Subcutaneous abdominal adipose tissue (tissue), 5 donors: Measurements from ENCODE around the gene CIROP.
A peak's percentile ranks its signal among the peaks of the same experiment; 100 is the strongest.

Experiments
- H3K27ac ChIP-seq: one replicate; pipeline ENCODE4 v1.7.0; 2013; ENCODE audit warnings: low read depth, mild to moderate bottlenecking, inconsistent platforms, low read length, moderate library complexity
- H3K27me3 ChIP-seq, 5 donors: one replicate each; pipeline ENCODE4 v1.7.0; 2013; ENCODE audit warnings: low read length in 5 of 5, inconsistent platforms in 1 of 5; ENCODE audit not compliant: control insufficient read depth in 5 of 5, insufficient read depth in 4 of 5
- H3K36me3 ChIP-seq, 5 donors: one replicate each; pipeline ENCODE4 v1.7.0; 2013; ENCODE audit warnings: low read length in 5 of 5; ENCODE audit not compliant: control insufficient read depth in 5 of 5, insufficient read depth in 5 of 5
- H3K4me1 ChIP-seq, 5 donors: one replicate each; pipeline ENCODE4 v1.7.0; 2013; ENCODE audit warnings: low read length in 5 of 5, mild to moderate bottlenecking in 3 of 5, moderate library complexity in 1 of 5; ENCODE audit not compliant: control insufficient read depth in 5 of 5, insufficient read depth in 5 of 5
- H3K4me3 ChIP-seq, 5 donors: one replicate each; pipeline ENCODE4 v1.7.0; 2013; ENCODE audit warnings: low read length in 5 of 5, low read depth in 1 of 5
- H3K9ac ChIP-seq, 5 donors: one replicate each; pipeline ENCODE4 v1.7.0; 2013; ENCODE audit warnings: low read length in 5 of 5, mild to moderate bottlenecking in 4 of 5, moderate library complexity in 3 of 5
- H3K9me3 ChIP-seq, 5 donors: one replicate each; pipeline ENCODE4 v1.7.0; 2013; ENCODE audit warnings: low read length in 5 of 5; ENCODE audit not compliant: control insufficient read depth in 5 of 5
- donor health status: healthy.
- donor health status: healthy.
- donor health status: healthy.
- donor health status: healthy.
- donor health status: healthy.

The CIROP gene

DNA sequence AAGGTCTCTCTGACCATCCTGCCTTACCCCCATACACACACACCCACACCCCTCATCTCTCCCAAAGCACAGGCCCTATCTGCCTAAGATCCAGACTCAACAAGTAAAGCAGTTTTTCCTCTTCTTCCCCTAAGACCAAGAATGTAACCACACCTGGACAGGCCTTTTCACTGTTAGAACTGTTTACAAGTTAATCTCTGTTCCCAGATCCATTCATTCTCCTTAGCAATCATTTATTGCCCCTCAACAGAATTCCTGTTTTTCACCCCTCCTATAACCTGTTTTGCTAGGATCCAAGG, 1.9 kb upstream of the CIROP start:
- Histone ChIP-seq H3K9me3 (no peaks in the 10 kb centered on the region), H3K36me3 (no peaks in the 10 kb centered on the region), H3K9ac (no peak overlapping the region), H3K4me3 (no peak overlapping the region), H3K4me1 (peaks cover 1 to 13% (median 7%) of the 10 kb centered on the region in 5 donors), H3K27ac (no peak overlapping the region), H3K27me3 (peaks cover 0 to 6% (median 3%) of the 10 kb centered on the region in 5 donors)

DNA sequence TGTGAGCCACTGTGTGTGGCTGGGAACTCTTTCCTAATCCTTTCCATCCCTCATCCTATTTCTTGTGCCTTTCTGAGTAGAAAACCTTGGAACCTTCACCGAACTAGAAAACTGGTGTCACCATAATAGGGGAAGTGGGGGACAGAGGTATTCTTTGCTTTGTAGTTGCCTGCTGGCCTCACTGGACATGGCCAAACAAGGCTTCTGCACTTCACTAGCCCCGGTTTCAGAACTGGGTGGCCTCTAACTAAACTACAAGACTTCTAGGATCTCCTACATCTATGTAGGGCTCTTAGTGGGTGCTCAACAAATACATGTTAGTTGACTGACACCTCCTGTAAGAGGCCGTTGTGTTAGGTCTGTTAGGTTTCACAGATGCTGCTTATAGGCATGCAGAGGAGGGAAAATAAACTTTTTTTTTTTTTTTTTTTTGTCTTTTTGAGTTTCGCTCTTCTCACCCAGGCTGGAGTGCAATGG, 597 bp upstream of the CIROP start:
- Histone ChIP-seq H3K27me3 (no peaks in the 10 kb centered on the region), H3K36me3 (no peaks in the 10 kb centered on the region), H3K4me3 (no peak overlapping the region), H3K27ac (no peak overlapping the region), H3K9me3 (no peaks in the 10 kb centered on the region), H3K9ac (no peak overlapping the region), H3K4me1 (peaks cover 0 to 13% (median 7%) of the 10 kb centered on the region in 5 donors)

DNA sequence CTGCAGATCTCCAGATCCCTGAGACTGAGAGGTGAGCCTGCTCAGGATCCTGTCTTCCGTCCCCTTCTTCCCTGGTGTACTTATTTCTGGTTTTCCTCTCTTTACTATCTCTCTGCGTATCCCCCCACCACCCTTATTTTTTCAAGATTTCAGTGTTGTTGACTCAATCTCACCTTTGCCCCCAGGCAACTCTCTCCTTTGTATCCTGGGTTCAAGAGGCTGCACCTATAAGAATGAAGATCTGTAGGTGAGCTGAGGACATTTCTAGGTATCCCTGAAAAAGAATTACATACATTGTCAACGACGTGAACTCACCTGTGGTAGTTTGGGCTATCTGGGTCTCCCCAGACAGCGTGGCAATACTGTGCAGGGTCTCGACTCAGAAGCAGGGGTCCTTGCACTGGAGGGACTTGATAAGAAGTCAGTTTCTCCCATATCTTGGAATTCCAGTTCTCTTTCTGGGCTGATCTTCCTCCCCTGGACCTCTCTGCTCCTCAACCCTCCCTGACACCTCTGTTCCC, 659 bp downstream of the CIROP start:
- no peaks in the 10 kb centered on the region for H3K27me3 ChIP-seq
- no peak overlapping the region for H3K27ac ChIP-seq
- H3K4me1 ChIP-seq: peaks cover 0 to 13% (median 7%) of the 10 kb centered on the region in 5 donors
- peaks cover 0 to 6% (median 2%) of the 10 kb centered on the region in 5 donors for H3K36me3 ChIP-seq
- no peak overlapping the region for H3K4me3 ChIP-seq
- no peak overlapping the region for H3K9ac ChIP-seq
- no peaks in the 10 kb centered on the region for H3K9me3 ChIP-seq

DNA sequence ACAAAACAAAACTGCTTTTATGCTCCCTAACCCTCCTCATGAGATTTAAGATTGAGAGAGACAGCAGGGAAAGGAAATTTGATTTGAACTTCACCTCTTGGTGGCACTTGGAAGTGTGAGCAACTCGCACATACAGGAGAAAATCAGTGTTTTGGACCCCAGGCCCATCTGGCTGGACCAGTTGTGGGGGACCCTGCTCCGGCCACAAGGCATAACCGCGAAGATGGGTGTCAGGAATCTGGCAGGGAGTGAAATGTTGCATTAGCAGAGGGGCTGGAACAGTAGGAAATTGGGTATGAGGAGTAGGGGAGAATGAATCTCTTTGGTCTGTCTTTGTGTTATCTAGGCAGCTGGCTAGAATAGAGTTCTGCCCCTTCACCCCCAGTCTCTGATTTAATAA, 1.2 kb downstream of the CIROP start:
- H3K9me3 ChIP-seq: no peaks in the 10 kb centered on the region
- peaks cover 0 to 13% (median 7%) of the 10 kb centered on the region in 5 donors for H3K4me1 ChIP-seq
- H3K9ac ChIP-seq: no peak overlapping the region
- H3K27me3 ChIP-seq: no peaks in the 10 kb centered on the region
- H3K36me3 ChIP-seq: peaks cover under 1 to 11% (median 4%) of the 10 kb centered on the region in 5 donors
- no peak overlapping the region for H3K27ac ChIP-seq
- no peak overlapping the region for H3K4me3 ChIP-seq

DNA sequence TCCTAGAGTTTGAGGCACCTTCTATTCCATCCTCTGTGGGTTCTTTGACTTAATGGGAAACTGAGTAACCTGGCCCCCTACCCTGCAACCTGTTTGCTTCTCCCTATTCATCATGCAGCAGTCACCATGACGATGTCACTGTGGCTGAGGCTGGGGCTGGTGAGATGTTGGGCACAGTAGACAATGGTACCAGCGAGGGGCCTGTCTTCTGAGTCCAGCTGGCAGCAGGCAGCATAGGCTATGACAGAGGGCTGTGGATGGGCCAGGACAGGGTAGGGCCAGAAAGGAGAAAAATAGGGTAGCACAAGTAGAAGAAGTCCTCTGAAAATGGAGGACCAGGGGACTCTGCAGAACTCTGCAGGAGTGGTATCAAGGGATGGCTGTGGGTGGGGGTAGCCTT, 2.0 kb downstream of the CIROP start:
- Histone ChIP-seq H3K27me3 (no peaks in the 10 kb centered on the region), H3K9ac (no peak overlapping the region), H3K36me3 (peaks cover 8 to 18% (median 10%) of the 10 kb centered on the region in 5 donors), H3K9me3 (no peaks in the 10 kb centered on the region), H3K4me1 (peaks cover under 1 to 17% (median 12%) of the 10 kb centered on the region in 5 donors), H3K4me3 (no peak overlapping the region), H3K27ac (no peak overlapping the region)

DNA sequence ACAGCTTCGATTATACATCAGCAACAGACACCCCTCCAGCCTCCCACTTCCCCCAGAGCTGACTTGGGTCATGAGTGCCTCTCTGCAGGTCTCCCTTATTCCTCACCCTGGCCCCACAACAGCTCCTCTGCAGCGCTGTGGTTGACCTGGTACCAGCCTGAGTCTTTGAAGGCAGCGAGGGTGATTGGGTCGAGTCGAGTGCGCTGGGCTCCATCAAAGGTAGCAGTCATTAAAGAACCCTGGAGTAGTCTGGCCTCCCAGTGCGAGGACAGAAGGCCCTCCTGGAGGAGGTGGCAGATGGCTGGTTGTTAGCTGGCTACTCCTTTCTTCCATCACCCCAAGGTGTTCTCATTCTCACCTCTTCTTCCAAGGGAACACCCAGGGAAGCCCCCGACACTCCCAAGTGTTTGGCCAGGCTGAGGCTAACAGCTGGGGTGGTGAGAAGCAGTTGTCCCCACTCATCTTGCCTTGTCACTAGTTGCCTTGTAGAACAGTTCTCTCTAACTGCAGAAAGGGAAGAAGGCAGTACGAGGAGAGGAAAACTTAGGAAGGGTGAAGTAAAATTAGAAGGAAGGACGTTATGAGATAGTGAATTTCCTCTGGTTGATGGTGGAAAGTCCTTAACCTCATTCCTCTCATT, 2.7 kb downstream of the CIROP start:
- Histone ChIP-seq H3K4me3 (no peak overlapping the region), H3K9me3 (no peaks in the 10 kb centered on the region), H3K9ac (no peak overlapping the region), H3K36me3 (peaks cover 8 to 22% (median 14%) of the 10 kb centered on the region in 5 donors), H3K27ac (no peak overlapping the region), H3K27me3 (no peaks in the 10 kb centered on the region), H3K4me1 (peaks cover 4 to 24% (median 18%) of the 10 kb centered on the region in 5 donors)

DNA sequence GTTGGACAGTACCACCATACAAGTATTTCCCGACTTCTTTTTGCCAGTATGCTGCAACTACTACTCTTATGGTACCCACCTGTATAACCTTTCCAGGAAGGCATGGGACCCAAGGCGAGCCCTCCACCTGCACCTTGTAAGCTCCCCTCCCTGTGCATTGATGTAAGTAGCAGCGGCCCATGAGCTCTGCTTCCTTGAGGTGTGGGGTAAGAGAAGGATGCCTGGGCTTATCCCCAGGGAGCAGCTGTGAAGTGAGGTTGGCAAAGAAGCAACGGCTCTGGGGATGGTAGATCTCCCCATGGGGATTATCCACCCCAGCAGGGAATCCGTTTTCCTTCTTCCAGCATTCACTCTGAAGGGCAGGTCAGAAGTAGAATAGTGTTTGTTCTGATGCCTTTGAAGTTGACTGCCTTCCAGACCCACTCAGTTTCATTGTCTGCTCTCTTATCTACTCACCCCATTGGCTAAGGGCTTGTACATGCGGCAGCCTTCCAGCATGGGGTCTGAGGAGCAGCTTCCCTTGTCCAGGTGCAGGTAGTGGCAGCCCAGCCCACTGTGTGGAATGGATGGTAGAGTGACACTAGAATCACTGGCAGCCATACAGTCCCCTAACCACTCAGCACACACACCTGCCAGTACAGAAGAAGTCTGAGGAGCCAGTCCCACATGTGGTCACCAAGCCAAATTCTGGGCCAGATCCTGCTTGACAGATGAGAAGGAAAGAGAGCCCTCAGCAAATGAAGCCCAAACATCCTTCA, 3.4 kb downstream of the CIROP start:
- no peaks in the 10 kb centered on the region for H3K27me3 ChIP-seq
- peaks cover 8 to 22% (median 14%) of the 10 kb centered on the region in 5 donors for H3K36me3 ChIP-seq
- H3K4me1 ChIP-seq: peaks cover 4 to 31% (median 25%) of the 10 kb centered on the region in 5 donors
- no peak overlapping the region for H3K27ac ChIP-seq
- no peaks in the 10 kb centered on the region for H3K9me3 ChIP-seq
- no peak overlapping the region for H3K4me3 ChIP-seq
- H3K9ac ChIP-seq: no peak overlapping the region

DNA sequence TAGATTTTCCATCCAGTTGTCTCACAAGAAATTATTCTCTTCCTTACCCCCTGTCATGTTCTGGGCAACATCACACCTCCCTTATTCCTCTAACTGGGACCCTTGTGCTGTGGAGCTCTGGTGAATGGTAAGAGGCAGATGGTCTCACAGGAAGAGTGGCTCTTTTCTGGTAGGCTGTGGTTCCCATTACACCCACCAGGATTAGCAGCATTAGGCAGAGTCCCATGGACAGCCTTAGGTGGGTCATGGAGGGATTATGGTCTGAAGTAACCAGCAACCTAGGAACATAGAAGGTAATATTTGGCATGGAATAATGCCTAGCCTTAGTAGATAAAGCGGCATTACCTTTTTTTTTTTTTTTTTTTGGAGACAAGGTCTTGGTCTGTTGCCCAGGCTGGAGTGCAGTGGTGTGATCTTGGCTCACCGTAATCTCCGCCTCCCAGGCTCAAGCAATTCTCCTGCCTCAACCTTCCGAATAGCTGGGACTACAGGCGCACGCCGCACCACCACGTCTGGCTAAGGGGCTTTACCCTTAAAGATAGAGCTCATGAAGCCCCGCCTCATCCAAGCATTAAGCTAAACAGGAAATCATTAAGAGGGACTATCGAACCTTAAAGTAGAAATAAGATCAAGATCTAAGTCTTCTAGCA, 5.5 kb downstream of the CIROP start:
- Histone ChIP-seq H3K4me1 (peaks cover 6 to 22% (median 22%) of the 10 kb centered on the region in 5 donors), H3K27me3 (no peaks in the 10 kb centered on the region), H3K36me3 (peaks cover 8 to 22% (median 14%) of the 10 kb centered on the region in 5 donors), H3K9me3 (no peaks in the 10 kb centered on the region), H3K27ac (no peak overlapping the region), H3K9ac (no peak overlapping the region), H3K4me3 (no peak overlapping the region)

DNA sequence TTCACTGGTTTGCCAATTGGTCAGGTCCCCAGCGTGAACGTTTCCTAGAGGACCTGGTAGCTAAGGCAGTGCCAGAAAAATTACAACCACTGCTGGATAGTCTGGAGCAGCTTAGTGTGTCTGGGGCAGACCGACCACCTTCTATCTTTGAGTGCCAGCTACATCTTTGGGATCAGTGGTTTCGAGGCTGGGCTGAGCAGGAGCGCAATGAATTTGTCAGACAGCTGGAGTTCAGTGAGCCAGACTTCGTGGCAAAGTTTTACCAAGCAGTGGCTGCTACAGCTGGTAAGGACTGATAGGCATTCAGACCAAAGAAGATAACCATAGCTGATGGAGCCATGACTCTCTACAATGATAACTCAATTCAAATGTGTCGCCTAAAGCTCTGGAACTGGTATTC, 7.0 kb downstream of the CIROP start:
- peaks cover 9 to 22% (median 18%) of the 10 kb centered on the region in 5 donors for H3K36me3 ChIP-seq
- H3K27me3 ChIP-seq: no peaks in the 10 kb centered on the region
- peaks cover 9 to 37% (median 36%) of the 10 kb centered on the region in 5 donors for H3K4me1 ChIP-seq
- no peaks in the 10 kb centered on the region for H3K9me3 ChIP-seq
- peak overlapping the region; percentile 15 for H3K27ac ChIP-seq
- no peak overlapping the region for H3K4me3 ChIP-seq
- no peak overlapping the region for H3K9ac ChIP-seq
